GM12891 (cell line): Measurements from ENCODE around the gene PREX1.
"Not testable (repeated sequence)": the region's sequence is repeated elsewhere in the genome, so short reads cannot be mapped to it uniquely, and the experiment has no call there.

Experiments used
- DNase-seq: peaks from one replicate; pipeline ENCODE4 v3.0.0; 2011; ENCODE audit warnings: low spot score; ENCODE audit not compliant: insufficient read length
- FAIRE-seq: peaks from 2 replicates; lab custom pipeline; 2011; peaks lifted over from hg19 to GRCh38; lab: Jason Lieb, UNC
- PAX5 ChIP-seq: IDR thresholded peaks from 2 replicates; pipeline ENCODE4 v1.6.1; 2011; ENCODE audit warnings: low read length, moderate library complexity, mild to moderate bottlenecking; ENCODE audit not compliant: insufficient read depth, severe bottlenecking
- POLR2A ChIP-seq: IDR thresholded peaks from 2 replicates; pipeline ENCODE4 v1.6.1; 2011; ENCODE audit warnings: low read depth, low read length, control low read depth
- POLR2AphosphoS5 ChIP-seq: IDR thresholded peaks from 2 replicates; pipeline ENCODE4 v1.6.1; 2011; ENCODE audit warnings: low read depth, low read length, control low read depth
- POU2F2 ChIP-seq: IDR thresholded peaks from 2 replicates; pipeline ENCODE4 v1.6.1; 2011; ENCODE audit warnings: low read depth, mild to moderate bottlenecking, control low read depth, low read length, moderate library complexity
- SPI1 ChIP-seq: IDR thresholded peaks from 2 replicates; pipeline ENCODE4 v1.6.1; 2011; ENCODE audit warnings: low read depth, low read length, control low read depth
- TAF1 ChIP-seq: IDR thresholded peaks from 2 replicates; pipeline ENCODE4 v1.6.1; 2011; ENCODE audit warnings: low read depth, low read length, control low read depth

Gene PREX1

DNA sequence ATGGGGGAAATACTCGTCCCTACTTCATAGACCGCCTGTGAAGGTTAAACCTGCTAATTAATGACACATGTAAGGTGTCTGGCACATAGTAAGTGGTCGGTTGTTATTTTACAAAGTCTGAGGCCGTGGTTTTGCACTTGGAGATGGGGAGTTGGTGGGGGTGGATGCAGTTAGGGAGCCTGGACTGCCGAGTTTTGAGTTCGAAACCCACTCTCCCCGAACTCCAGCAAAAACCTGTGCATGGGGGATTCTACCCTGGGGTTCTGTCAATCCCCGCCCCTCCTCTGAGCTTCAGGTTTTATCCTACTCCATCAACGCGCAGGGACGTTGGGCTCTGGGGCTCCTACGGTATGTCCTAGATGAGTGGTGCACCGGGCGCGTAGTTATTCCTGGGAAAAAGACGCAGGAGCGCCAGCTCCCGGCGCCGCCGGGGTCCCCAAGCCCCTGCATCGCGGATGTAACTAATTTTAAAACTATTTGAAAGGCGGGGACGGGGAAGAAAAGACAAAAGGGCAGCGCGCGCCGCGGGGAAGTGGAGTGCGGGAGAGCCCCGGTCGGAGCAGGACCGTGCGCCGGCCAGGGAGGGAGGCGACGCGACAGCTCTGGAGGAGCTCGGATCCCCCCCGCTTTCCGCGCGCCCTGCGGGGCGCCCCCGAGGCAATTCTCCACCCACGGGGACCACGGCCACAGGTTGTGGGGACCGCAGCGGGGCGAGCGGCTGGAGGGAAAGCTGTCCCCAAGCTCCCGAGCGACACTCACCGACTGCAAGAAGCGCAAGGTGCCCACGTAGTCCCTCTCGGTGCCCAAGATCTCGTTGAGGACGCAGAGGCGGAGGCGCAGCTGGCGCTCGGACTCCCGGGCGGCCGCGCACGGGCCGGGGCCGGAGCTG lies 672 bp downstream of the PREX1 start:
- FAIRE-seq, result no peak
- TF ChIP-seq TAF1 (peak; percentile 32; the same call in 1 of the 2 replicates), POU2F2 (no peak)
- no peak for DNase-seq

DNA sequence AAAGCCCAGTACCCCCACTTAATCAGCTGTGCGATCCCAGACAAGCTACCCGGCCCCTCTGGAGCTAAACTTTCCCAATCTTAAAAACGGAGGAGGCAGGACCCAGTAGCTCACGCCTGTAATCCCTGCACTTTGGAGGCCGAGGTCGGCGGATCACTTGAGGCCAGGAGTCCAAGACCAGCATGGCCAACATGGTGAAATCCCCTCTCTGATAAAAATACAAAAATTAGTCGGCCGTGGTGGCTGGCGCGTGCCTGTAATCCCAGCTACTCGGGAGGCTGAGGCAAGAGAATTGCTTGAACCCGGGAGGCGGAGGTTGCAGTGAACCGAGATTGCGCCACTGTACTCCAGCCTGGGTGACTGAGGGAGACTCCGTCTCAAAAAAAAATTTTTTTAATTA lies 1.3 kb downstream of the PREX1 start:
- DNase-seq, FAIRE-seq: not testable (repeated sequence)

DNA sequence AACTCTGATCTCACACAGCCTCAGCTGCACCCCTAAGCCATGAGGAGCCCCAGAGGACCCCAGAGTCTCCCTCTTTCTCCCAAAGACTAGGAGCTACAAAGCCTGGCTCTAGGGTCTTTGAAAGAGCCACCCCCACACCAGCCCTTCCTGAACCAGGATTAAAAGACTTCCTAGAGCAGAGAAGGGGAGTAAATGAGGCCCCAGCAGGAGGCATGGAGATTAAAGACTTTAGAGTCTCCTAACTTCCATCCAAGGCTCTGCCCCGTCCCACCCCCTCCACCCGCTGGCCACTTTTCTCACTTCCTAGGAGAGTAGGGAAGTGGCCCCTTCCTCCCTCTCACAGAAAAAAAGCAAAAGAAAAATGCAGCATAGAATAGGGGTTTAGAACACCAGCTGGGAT lies 1.7 kb downstream of the PREX1 start:
- FAIRE-seq (no peak), DNase-seq (no peak)
- TF ChIP-seq TAF1 (no peak), SPI1 (peak; percentile 66), POLR2A (no peak)

DNA sequence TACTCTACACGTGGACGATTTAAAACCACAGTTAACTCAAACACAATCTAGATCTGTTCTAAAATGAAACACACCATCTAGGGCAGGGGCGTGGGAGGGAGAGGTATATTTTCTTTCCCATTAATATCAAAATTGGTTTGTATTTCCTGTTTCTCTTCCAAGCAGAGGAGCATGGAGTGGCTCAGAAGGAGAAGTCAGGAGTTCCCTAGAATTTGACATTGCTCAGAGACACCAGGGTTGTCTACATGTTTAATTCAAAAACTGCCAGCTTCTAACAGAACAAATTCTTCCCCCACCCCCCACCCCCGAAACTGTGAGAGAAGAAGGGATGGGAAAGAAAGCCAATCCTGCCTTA lies 2.3 kb downstream of the PREX1 start:
- FAIRE-seq, result no peak
- TF ChIP-seq POU2F2 (no peak), TAF1 (no peak), POLR2AphosphoS5 (no peak), SPI1 (no peak), PAX5 (no peak), POLR2A (no peak)
- DNase-seq, result no peak

DNA sequence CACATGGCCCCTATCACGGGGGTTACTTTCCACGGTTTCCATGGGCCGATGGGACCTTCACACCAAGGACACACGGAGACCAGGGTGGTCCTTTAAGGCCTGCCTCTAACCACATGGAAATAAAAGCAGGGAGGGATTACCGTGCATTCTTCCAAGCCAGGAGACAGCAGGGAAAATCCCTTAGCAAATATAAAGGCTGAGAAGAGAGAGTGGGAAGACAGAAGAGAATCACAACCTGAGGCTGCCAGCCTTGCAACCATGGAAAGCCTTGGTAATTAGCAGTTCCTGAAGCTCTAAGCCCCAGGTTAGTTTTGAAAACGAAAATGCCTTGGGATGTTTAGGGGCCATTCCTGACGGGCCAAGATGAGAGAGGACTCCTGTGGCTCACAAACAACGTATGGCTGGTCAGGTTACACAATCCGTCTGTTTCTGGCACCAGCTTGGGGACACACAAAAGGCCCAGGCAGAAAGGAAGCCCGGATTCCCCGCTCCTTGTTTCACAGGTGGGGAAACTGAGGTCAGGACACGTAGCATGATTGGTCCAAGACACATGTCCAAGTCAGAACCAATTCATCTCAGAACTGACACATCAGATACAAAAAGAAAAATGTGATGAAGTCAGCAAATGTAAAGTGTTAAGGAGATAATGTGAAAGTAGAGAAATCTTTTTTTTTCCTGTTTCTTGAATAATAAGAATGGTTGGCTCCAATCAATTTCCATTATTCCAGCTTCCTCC lies 2.8 kb downstream of the PREX1 start:
- FAIRE-seq, result no peak
- TF ChIP-seq PAX5, result no peak
- no peak for TF ChIP-seq SPI1
- TF ChIP-seq POLR2A, result no peak
- TF ChIP-seq TAF1, result no peak
- no peak for TF ChIP-seq POLR2AphosphoS5
- no peak for TF ChIP-seq POU2F2
- DNase-seq, result no peak

DNA sequence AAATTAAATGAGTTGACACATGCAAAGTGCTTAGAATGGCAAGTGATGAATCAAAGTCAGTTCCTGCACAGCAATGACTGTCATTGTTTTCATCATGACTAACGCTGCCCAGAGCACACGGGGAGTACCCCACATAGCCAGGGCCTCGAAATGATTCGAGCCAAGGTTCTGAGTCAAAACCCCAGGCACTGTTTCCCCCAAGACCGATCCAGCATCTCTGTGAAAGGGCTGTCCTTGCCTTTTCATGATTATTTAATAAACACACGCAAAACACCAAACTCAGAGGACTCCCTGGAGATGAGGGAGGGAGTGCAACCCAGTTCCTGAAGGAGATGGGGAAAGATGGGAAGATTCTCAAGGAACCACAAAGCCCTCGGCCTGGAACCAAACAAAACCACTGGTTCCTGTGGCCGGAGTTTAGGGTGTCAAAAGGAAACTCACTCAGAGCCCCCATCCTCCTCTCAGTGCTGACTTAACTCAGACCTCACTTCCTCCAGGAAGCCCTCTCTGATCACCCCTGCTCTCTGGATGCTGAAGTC lies 3.8 kb downstream of the PREX1 start:
- FAIRE-seq (peak; percentile 77), DNase-seq (peak; percentile 48)
- 0 out of 2 replicates have a peak, but pooled peaks have one; percentile 26 for TF ChIP-seq POU2F2
- no peak for TF ChIP-seq PAX5
- no peak for TF ChIP-seq TAF1
- TF ChIP-seq SPI1, result peak; percentile 64
- no peak for TF ChIP-seq POLR2A

DNA sequence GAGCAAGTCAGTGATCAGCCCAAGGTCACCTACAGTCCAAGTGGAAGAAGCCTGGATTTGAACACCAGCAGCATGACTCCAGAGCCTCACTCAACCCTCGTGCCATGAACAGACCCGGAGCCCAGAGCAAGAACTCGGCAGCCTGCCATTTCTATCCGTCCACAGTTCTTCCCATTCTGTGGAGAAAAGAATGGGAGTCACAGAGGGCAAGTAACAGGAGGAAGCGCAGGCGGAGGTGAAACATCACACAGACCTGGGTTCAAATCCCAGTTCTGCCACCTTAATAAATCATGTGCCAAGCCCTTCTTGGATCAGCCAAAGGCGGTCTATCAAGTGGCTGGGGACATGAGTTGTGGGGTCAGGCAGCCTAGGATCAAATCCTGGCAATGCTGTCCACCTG lies 4.3 kb downstream of the PREX1 start:
- no peak for DNase-seq
- FAIRE-seq, result no peak
- no peak for TF ChIP-seq SPI1
- no peak for TF ChIP-seq TAF1

DNA sequence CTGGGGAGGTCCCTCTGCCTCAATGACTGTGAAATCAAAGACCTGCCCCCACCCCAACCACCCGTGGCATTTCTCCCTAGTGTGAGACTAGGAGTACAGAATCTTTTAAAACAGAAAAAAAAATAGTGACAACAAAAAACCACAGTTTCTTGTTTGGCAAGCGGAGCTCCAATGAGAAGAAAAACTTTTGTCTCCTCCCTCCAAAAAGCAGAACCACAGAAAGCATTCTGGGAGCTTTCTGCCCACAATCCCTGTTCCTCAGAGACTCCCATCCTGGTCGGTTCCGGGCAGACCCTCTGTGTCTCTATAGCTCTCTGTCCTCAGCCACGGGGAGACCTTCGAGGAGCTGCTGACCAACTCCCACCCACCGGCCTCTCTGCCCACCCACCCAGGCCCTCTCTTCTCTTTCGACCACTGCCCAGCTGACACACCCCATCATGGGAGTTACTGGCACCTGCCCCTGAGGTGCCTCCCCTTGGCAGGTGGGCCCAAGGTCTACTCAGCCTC lies 4.9 kb downstream of the PREX1 start:
- DNase-seq (no peak), FAIRE-seq (no peak)
- peak; percentile 66 for TF ChIP-seq SPI1
- no peak for TF ChIP-seq POLR2AphosphoS5
- no peak for TF ChIP-seq TAF1

DNA sequence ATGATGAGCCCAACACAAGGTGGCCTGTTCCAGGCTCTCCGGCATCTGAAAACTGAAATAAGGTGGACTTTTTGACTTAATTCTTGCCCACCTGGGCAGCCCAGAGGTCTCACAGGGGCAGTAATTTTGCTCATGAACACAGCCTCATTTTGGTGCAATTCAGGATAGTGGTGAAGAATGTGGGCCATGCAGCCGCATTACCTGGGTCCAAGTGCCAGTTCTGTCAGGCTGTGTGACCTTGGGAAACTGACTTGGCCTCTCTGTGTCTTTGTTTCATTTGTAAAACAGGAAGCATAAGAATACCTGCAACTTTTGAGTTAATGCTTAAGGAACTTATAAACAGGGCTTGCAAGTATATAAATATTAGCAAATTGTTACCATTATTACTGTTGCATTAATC lies 5.6 kb downstream of the PREX1 start:
- FAIRE-seq (no peak), DNase-seq (no peak)
- TF ChIP-seq PAX5 (no peak), POLR2A (no peak)

DNA sequence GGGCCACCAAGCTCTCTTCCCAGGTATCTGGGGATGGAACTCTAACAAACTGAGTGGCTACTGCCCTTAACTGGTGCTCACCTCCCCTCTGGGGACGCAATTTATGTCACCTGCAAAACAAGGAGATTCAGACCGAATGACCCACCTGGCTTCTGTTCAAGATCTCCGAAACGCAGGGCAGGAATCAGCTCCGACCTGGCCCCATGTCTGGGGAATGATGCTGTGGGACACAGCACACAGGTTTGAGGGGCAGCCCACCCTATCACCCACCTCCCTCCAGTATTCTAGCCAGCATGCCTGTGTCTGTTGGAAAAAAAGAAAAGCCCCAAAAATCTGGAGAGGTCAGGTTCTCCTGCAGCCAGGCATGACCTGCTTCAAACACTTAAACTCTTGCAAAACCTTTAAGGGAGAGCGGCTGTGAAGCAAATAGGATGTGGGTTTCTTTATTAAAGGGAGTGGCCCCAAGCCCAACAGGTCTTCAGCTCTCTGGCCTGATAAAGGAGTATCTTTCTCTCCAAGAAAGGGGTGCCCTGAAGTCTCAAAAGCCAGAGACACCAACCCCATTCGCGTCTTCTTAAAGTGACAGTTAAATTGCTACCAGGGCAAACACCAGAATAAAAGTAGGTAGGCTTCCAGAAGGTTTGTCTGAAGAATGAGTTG lies 6.4 kb downstream of the PREX1 start:
- TF ChIP-seq POU2F2 (no peak), SPI1 (no peak), POLR2AphosphoS5 (no peak), POLR2A (no peak), TAF1 (no peak), PAX5 (no peak)
- DNase-seq (no peak), FAIRE-seq (no peak)

DNA sequence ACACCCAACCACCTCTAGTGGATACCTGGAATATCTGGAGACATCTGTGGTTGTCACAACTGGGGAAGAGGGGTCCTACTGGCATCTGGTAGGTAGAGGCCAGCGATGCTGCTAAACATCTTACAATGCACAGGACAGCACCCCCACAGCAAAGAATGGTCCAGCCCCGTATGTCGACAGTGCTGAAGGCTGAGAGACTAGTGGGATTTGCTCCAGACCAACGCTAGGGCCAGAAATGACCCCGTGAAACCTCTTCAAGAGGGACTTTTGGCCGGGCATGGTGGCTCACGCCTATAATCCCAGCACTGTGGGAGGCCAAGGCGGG lies 7.2 kb downstream of the PREX1 start:
- DNase-seq (no peak), FAIRE-seq (no peak)
- TF ChIP-seq PAX5, result no peak
